Nephron (organoid): ENCODE measurements around the gene FAM222A.
A peak's percentile ranks its signal among the peaks of the same experiment; 100 is the strongest.

Source experiments
- H3K27ac Mint-ChIP-seq, 3 experiments: 2 replicates each; pipeline ENCODE4 v1.8.0; 2020; ENCODE audit warnings: mixed read lengths in 3 of 3, mild to moderate bottlenecking in 2 of 3, moderate library complexity in 1 of 3
- H3K27me3 Mint-ChIP-seq: 2 replicates; pipeline ENCODE4 v1.8.0; 2021; ENCODE audit warnings: low read depth, mild to moderate bottlenecking, moderate library complexity, mixed read lengths
- H3K36me3 Mint-ChIP-seq: 2 replicates; pipeline ENCODE4 v1.8.0; 2020; ENCODE audit warnings: low read depth, mixed read lengths
- H3K4me1 Mint-ChIP-seq: 2 replicates; pipeline ENCODE4 v1.8.0; 2020; ENCODE audit warnings: mixed read lengths
- H3K4me3 Mint-ChIP-seq, 3 experiments: 2 replicates each; pipeline ENCODE4 v1.8.0; 2020; ENCODE audit warnings: mild to moderate bottlenecking in 3 of 3, mixed read lengths in 3 of 3, moderate library complexity in 2 of 3
- H3K9me3 Mint-ChIP-seq: 2 replicates; pipeline ENCODE4 v1.8.0; 2020; ENCODE audit warnings: mixed read lengths
- CTCF ChIP-seq, 3 experiments: fragments of 200-600 bp; sonication (generic); IDR thresholded peaks; one replicate each; pipeline ENCODE4 v1.5.0; 2021; ENCODE audit warnings: antibody characterized with exemption in 3 of 3; ENCODE audit not compliant: unreplicated experiment in 3 of 3

FAM222A gene

GRCh38 chr12:109726511-109727038 lies 12.9 kb downstream of the FAM222A start:
- no peaks in the 10 kb centered on the region for H3K36me3 Mint-ChIP-seq

GRCh38 chr12:109727039-109727723 lies 13.6 kb downstream of the FAM222A start:
- Mint-ChIP-seq H3K27me3 (peaks cover 15% of the 10 kb centered on the region), H3K27ac (peak overlapping the region in 1 of 3 experiments; percentile 52), H3K36me3 (no peaks in the 10 kb centered on the region), H3K4me3 (no peak overlapping the region), H3K9me3 (no peaks in the 10 kb centered on the region), H3K4me1 (peaks cover 25% of the 10 kb centered on the region)
- no peak for TF ChIP-seq CTCF (IDR thresholded peaks at IDR 0.05; ENCODE audit: unreplicated experiment in 3 of 3)

More at GRCh38 chr12:109726511-109727038, 12.9 kb downstream of the FAM222A start:
- H3K4me3 Mint-ChIP-seq, result no peak overlapping the region
- TF ChIP-seq CTCF (IDR thresholded peaks at IDR 0.05; ENCODE audit: unreplicated experiment in 3 of 3), result no peak
- H3K27ac Mint-ChIP-seq, result no peak overlapping the region
- peaks cover 16% of the 10 kb centered on the region for H3K27me3 Mint-ChIP-seq
- peaks cover 31% of the 10 kb centered on the region for H3K4me1 Mint-ChIP-seq
- no peaks in the 10 kb centered on the region for H3K9me3 Mint-ChIP-seq

DNA sequence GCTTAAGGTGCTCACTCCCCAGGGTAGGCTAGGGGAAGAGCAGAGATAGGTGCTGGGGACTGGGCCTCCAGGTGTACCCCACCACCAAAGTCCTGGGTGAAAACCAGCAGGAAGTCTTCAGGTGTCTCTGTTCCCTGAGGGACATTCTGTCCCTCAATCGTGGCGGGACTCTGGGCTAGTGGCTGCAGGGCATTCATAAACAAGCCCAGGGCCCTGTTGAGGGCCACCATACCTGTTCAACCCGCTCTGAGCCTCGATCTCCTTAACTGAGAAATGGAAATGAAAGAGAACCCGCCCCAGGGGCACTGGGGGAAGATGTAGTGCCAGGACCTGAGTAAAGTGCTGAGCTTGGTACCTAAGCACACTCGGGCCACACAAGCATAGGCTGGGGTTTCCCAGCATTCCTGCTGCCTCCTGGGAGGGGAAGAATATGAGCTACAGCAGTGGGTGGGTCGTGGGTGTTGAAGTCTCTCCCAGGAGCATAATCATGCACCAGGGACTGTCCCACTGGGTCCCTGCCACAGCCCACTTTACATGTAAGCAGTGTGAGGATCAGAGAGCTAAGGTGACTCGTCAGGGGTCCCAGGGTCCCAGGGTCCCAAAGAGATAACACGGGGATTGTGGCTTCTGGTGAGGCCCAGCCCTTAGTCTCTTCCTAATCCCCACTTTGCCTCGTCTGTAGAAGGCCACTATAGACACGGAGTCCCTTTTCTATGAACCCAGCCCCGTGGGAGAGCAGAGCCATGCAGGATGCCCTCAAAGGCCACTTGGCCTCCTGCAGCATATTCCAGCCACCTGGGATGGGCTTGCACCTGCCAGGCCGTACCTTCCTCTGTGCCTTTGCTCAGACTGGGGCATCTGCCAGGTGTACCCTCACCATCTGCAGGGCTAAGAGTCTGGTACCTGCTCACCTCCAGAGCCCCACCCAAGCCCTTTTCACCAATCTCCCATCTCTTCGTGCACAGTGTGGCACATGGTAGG lies 14.4 kb downstream of the FAM222A start:
- TF ChIP-seq CTCF (IDR thresholded peaks at IDR 0.05; ENCODE audit: unreplicated experiment in 3 of 3), result no peak
- Mint-ChIP-seq H3K4me3 (no peak overlapping the region), H3K27ac (peak overlapping the region in 1 of 3 experiments; percentile 52), H3K4me1 (peaks cover 22% of the 10 kb centered on the region), H3K9me3 (no peaks in the 10 kb centered on the region), H3K27me3 (peaks cover 15% of the 10 kb centered on the region), H3K36me3 (no peaks in the 10 kb centered on the region)

- no peak for TF ChIP-seq CTCF (IDR thresholded peaks at IDR 0.05; ENCODE audit: unreplicated experiment in 3 of 3)
- Mint-ChIP-seq H3K4me3 (no peak overlapping the region), H3K27ac (no peak overlapping the region), H3K36me3 (no peaks in the 10 kb centered on the region), H3K27me3 (peaks cover 15% of the 10 kb centered on the region), H3K4me1 (peaks cover 22% of the 10 kb centered on the region), H3K9me3 (no peaks in the 10 kb centered on the region)
Observed at GRCh38 chr12:109728921-109729320, 15.3 kb downstream of the FAM222A start.

DNA sequence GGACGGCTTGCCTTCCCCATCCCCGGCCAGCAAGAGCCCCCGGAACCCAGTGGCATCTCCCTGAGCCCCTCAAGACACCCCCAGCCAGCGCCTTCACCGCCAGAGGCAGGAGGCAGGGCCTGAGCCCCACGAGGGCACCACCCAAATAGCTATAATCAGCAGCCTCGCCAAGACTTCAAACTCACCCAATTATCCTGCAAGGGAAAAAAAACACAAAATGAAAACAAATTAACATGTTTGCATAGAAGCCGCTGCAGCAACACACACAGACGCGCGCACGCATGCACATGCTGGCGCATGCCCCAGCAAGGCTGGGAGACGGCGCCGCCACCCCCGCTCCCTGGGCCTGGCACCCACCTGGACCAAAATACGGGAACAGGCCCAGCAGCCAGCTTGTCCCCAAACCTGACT lies 15.8 kb downstream of the FAM222A start:
- peaks cover 15% of the 10 kb centered on the region for H3K27me3 Mint-ChIP-seq
- no peak overlapping the region for H3K4me3 Mint-ChIP-seq
- H3K4me1 Mint-ChIP-seq, result peaks cover 27% of the 10 kb centered on the region
- no peak for TF ChIP-seq CTCF (IDR thresholded peaks at IDR 0.05; ENCODE audit: unreplicated experiment in 3 of 3)
- H3K27ac Mint-ChIP-seq, result no peak overlapping the region
- H3K36me3 Mint-ChIP-seq, result no peaks in the 10 kb centered on the region
- no peaks in the 10 kb centered on the region for H3K9me3 Mint-ChIP-seq
